K562 (cell line): ENCODE measurements around the gene LTBP4. TPM values are rescaled to one million over a fixed set of nuclear protein-coding genes. Genes with fewer than 3 reads are reported as not detected.

ENCODE experiments used
- CHD4 ChIP-seq: fragments of 200-600 bp; sonication (generic); IDR thresholded peaks from 3 replicates; pipeline ENCODE4 v1.6.1; 2012; ENCODE audit warnings: low read depth, mild to moderate bottlenecking, mixed read lengths, low read length, inconsistent platforms; ENCODE audit not compliant: insufficient read depth, insufficient replicate concordance, poor library complexity, severe bottlenecking
- ELK1 ChIP-seq: sonication (generic); formaldehyde crosslinking; IDR thresholded peaks from 2 replicates; pipeline ENCODE4 v1.8.1; 2022; ENCODE audit warnings: missing genetic modification reagents
- FOXA1 ChIP-seq: fragments of 450-650 bp; IDR thresholded peaks from 2 replicates; pipeline ENCODE4 v1.6.1; 2016; ENCODE audit warnings: mild to moderate bottlenecking, borderline replicate concordance
- HNRNPL ChIP-seq: fragments of 200-400 bp; formaldehyde crosslinking; IDR thresholded peaks from 2 replicates; pipeline ENCODE4 v1.6.1; 2017; ENCODE audit warnings: low read depth, mild to moderate bottlenecking, low read length
- MTF1 ChIP-seq: fragments of 250-450 bp; sonication (Bioruptor Pico); IDR thresholded peaks from 2 replicates; pipeline ENCODE4 v1.9.0; 2021; ENCODE audit warnings: moderate library complexity, mild to moderate bottlenecking, inconsistent platforms, borderline replicate concordance
- NCOA6 ChIP-seq: fragments of 450-650 bp; IDR thresholded peaks from 2 replicates; pipeline ENCODE4 v1.6.1; 2017; ENCODE audit warnings: mild to moderate bottlenecking
- REST ChIP-seq, 2 experiments: fragments of 450-650 bp; formaldehyde crosslinking in 1 of 2; IDR thresholded peaks; 2 replicates each; pipeline versions ENCODE4 v1.4.0 to v1.6.1; 2014 to 2020; ENCODE audit warnings: mild to moderate bottlenecking in 2 of 2, borderline replicate concordance in 1 of 2, low read depth in 1 of 2
- SRSF9 ChIP-seq: fragments of 200-400 bp; formaldehyde crosslinking; IDR thresholded peaks from 2 replicates; pipeline ENCODE4 v1.6.1; 2017; ENCODE audit warnings: low read depth, low read length, borderline replicate concordance
- TAL1 ChIP-seq: fragments of 450-650 bp; IDR thresholded peaks from 2 replicates; pipeline ENCODE4 v1.6.1; 2016; ENCODE audit warnings: mild to moderate bottlenecking
- U2AF1 ChIP-seq: fragments of 200-400 bp; formaldehyde crosslinking; optimal IDR thresholded peaks from 2 replicates; pipeline ENCODE3; 2017; ENCODE audit warnings: mild to moderate bottlenecking, low read depth, low read length, moderate library complexity
- ZFX ChIP-seq: sonication (generic); formaldehyde crosslinking; IDR thresholded peaks from 2 replicates; pipeline ENCODE4 v1.8.0; 2022; ENCODE audit warnings: mild to moderate bottlenecking, missing genetic modification reagents, moderate library complexity
- ZKSCAN3 ChIP-seq: fragments of 250-450 bp; sonication (Bioruptor Pico); IDR thresholded peaks from 2 replicates; pipeline ENCODE4 v1.4.0; 2020
- ZNF12 ChIP-seq: sonication (generic); formaldehyde crosslinking; IDR thresholded peaks from 2 replicates; pipeline ENCODE4 v1.4.0; 2020; ENCODE audit warnings: mild to moderate bottlenecking, missing genetic modification reagents
- ZNF174 ChIP-seq: fragments of 250-450 bp; sonication (Bioruptor Pico); IDR thresholded peaks from 2 replicates; pipeline ENCODE4 v1.4.0; 2020; ENCODE audit warnings: mild to moderate bottlenecking
- ZNF253 ChIP-seq: fragments of 250-450 bp; sonication (Bioruptor Pico); conservative IDR thresholded peaks from 2 replicates; pipeline ENCODE4 v1.6.1; 2021; ENCODE audit warnings: mild to moderate bottlenecking
- ZNF324 ChIP-seq: fragments of 250-450 bp; sonication (Bioruptor Pico); IDR thresholded peaks from 2 replicates; pipeline ENCODE4 v1.4.0; 2020; ENCODE audit warnings: mild to moderate bottlenecking
- ZNF511 ChIP-seq: sonication (generic); formaldehyde crosslinking; IDR thresholded peaks from 2 replicates; pipeline ENCODE4 v1.8.0; 2022; ENCODE audit warnings: mild to moderate bottlenecking, missing genetic modification reagents
- ZNF551 ChIP-seq: fragments of 250-450 bp; sonication (Bioruptor Pico); IDR thresholded peaks from 2 replicates; pipeline ENCODE4 v1.5.0; 2021; ENCODE audit warnings: mild to moderate bottlenecking, moderate library complexity
- ZNF764 ChIP-seq: fragments of 250-450 bp; sonication (Bioruptor Pico); IDR thresholded peaks from 2 replicates; pipeline ENCODE4 v1.4.0; 2020; ENCODE audit warnings: low read depth, mild to moderate bottlenecking, moderate library complexity
- polyA plus RNA-seq, 8 experiments: library from polyadenylated mRNA; depleted of rRNA in 4 of 8; stranded (reverse) in 5 of 8; unstranded in 3 of 8; fragments of >200 nt; fragmentation: Nextera tagmentation in 2 of 8; fragmentation: Illumina TruSeq in 1 of 8; extraction: Ambion mirVana in 2 of 8; extraction: Trizol in 1 of 8; gene quantifications; 2 replicates each; pipeline versions ENCODE4 v1.2.1 to v1.2.3, GENCODE V29; 2011 to 2014; ENCODE audit warnings: inconsistent platforms in 1 of 8, missing spikeins in 1 of 8
- total RNA-seq, 7 experiments: library from RNA; depleted of rRNA in 6 of 7; stranded (reverse); fragments of >200 nt in 6 of 7; fragmentation: Illumina TruSeq in 2 of 7; extraction: Trizol in 2 of 7; gene quantifications; 2 replicates each; pipeline versions ENCODE4 v1.2.1 to v1.2.3, GENCODE V29; 2011 to 2021; ENCODE audit warnings: low replicate concordance in 1 of 7

LTBP4 gene
- total and polyA plus RNA-seq, 9 of the 15 experiments (the other 6 are each of a cell fraction or from before 2014, with no cell fraction given) = 0.35 to 160 (median 31.6) TPM

- TF ChIP-seq ELK1 (CRISPR knock-in tag) = no peak
- no peak for TF ChIP-seq ZNF12
- no peak for TF ChIP-seq FOXA1
- no peak for TF ChIP-seq ZNF253 (CRISPR knock-in tag)
- no peak for TF ChIP-seq ZNF174
- no peak for TF ChIP-seq ZNF551 (CRISPR knock-in tag)
- no peak for TF ChIP-seq ZFX (CRISPR knock-in tag)
- TF ChIP-seq SRSF9 = no peak
- no peak for TF ChIP-seq MTF1 (CRISPR knock-in tag)
- TF ChIP-seq ZNF511 = no peak
- TF ChIP-seq REST (IDR thresholded peaks at IDR 0.05; ENCODE audit: borderline replicate concordance) = peak; percentile 87
- TF ChIP-seq REST (CRISPR knock-in tag; IDR thresholded peaks at IDR 0.05; ENCODE audit: low read depth) = no peak
- no peak for TF ChIP-seq NCOA6
- TF ChIP-seq TAL1 = no peak
- no peak for TF ChIP-seq ZNF324 (CRISPR knock-in tag)
- no peak for TF ChIP-seq CHD4
- no peak for TF ChIP-seq HNRNPL
- TF ChIP-seq ZKSCAN3 (CRISPR knock-in tag) = no peak
- no peak for TF ChIP-seq U2AF1
- no peak for TF ChIP-seq ZNF764 (CRISPR knock-in tag)
Measured at GRCh38 chr19:40598121-40598917, 2.9 kb upstream of the LTBP4 start (continued).
